ENCODE results near the gene SGCD. TPM values are rescaled to one million over a fixed set of nuclear protein-coding genes. Genes with fewer than 3 reads are reported as not detected.

Gene SGCD
- total and polyA plus RNA-seq, 9 of the 15 experiments (the other 6 are each of a cell fraction or from before 2014, with no cell fraction given) = not detected

GRCh38 chr5:156621719-156622118 is 294.8 kb downstream of the SGCD start:
- 0% methylated on average over 1 of the region's 1 CpG for WGBS (ENCODE audit: insufficient coverage, low coverage, missing lambda C conversion rate)
- ATAC-seq = no peak
- Histone ChIP-seq H3K27me3 (ENCODE audit: control insufficient read depth in 2 of 2, insufficient read depth in 2 of 2, low read length in 2 of 2) (no peaks in the 10 kb centered on the region), H3K79me2 (ENCODE audit: control insufficient read depth, insufficient read depth, low read length) (no peaks in the 10 kb centered on the region), H3K4me1 (replicated peaks in 1 of 2; ENCODE audit: control insufficient read depth in 2 of 2, insufficient read depth in 2 of 2, low read length in 2 of 2) (no peaks in the 10 kb centered on the region), H3K36me3 (ENCODE audit: control insufficient read depth, insufficient read depth, low read length) (no peaks in the 10 kb centered on the region), H3K4me2 (ENCODE audit: insufficient read depth, low read length) (no peak overlapping the region), H4K20me1 (replicated peaks; ENCODE audit: control insufficient read depth, insufficient read depth, low read length) (no peaks in the 10 kb centered on the region), H3K27ac (ENCODE audit: extremely low read depth, low read depth, low read length) (no peak overlapping the region), H3K9ac (ENCODE audit: insufficient read depth in 1 of 2, low read depth in 2 of 2, low read length in 2 of 2) (no peak overlapping the region), H3K4me3 (no peak overlapping the region), H3K9me3 (replicated peaks; ENCODE audit: control insufficient read depth, insufficient read depth, low read depth, low read length) (no peaks in the 10 kb centered on the region), H2AFZ (ENCODE audit: low read depth, low read length) (no peak overlapping the region), H3K9me1 (ENCODE audit: control insufficient read depth, insufficient read depth, low read length) (no peaks in the 10 kb centered on the region)
- ChIA-PET CTCF (ENCODE audit: low intra/inter-chr PET ratio) (no interaction called here), POLR2A (no interaction called here)
- no peak for DNase-seq (ENCODE audit: extremely low read depth in 1 of 4, low spot score in 3 of 4)
- intact Hi-C loops (cut with micrococcal nuclease) = no loop called here
- no TSS peak for BruUV-seq (replicated peaks)
- in situ Hi-C loops (cut with MboI) = no loop called here
- TF ChIP-seq PTBP1 (IDR thresholded peaks at IDR 0.05; ENCODE audit: low read depth, low read length) (no peak), SMARCA5 (IDR thresholded peaks at IDR 0.05) (no peak)
- FAIRE-seq = no peak

- Histone ChIP-seq H3K4me1 (replicated peaks in 1 of 2; ENCODE audit: control insufficient read depth in 2 of 2, insufficient read depth in 2 of 2, low read length in 2 of 2) (no peaks in the 10 kb centered on the region), H3K9me1 (ENCODE audit: control insufficient read depth, insufficient read depth, low read length) (no peaks in the 10 kb centered on the region), H3K4me2 (ENCODE audit: insufficient read depth, low read length) (no peak overlapping the region), H3K9me3 (replicated peaks; ENCODE audit: control insufficient read depth, insufficient read depth, low read depth, low read length) (no peaks in the 10 kb centered on the region), H3K36me3 (ENCODE audit: control insufficient read depth, insufficient read depth, low read length) (no peaks in the 10 kb centered on the region), H3K4me3 (no peak overlapping the region), H3K79me2 (ENCODE audit: control insufficient read depth, insufficient read depth, low read length) (no peaks in the 10 kb centered on the region), H3K27ac (ENCODE audit: extremely low read depth, low read depth, low read length) (no peak overlapping the region), H4K20me1 (replicated peaks; ENCODE audit: control insufficient read depth, insufficient read depth, low read length) (no peaks in the 10 kb centered on the region), H3K9ac (ENCODE audit: insufficient read depth in 1 of 2, low read depth in 2 of 2, low read length in 2 of 2) (no peak overlapping the region), H3K27me3 (ENCODE audit: control insufficient read depth in 2 of 2, insufficient read depth in 2 of 2, low read length in 2 of 2) (no peaks in the 10 kb centered on the region), H2AFZ (ENCODE audit: low read depth, low read length) (no peak overlapping the region)
- ChIA-PET CTCF (ENCODE audit: low intra/inter-chr PET ratio) (no interaction called here), POLR2A (interaction anchor here (0.6 kb wide), 1 partner anchor 138 kb away, joined by 3 read pairs; no protein-coding TSS in a partner anchor)
- intact Hi-C loops (cut with micrococcal nuclease) = no loop called here
- no peak for ATAC-seq
- no peak for DNase-seq (ENCODE audit: extremely low read depth in 1 of 4, low spot score in 3 of 4)
- in situ Hi-C loops (cut with MboI) = no loop called here
- WGBS (ENCODE audit: insufficient coverage, low coverage, missing lambda C conversion rate) = 0% methylated on average over 5 of the region's 5 CpGs
- BruUV-seq (replicated peaks) = no TSS peak
- no peak for FAIRE-seq
- TF ChIP-seq ELF4 (CRISPR knock-in tag; IDR thresholded peaks at IDR 0.05) (no peak), EWSR1 (IDR thresholded peaks at IDR 0.05; ENCODE audit: borderline replicate concordance, low read depth, partially characterized antibody) (no peak), POLR2A (conservative IDR thresholded peaks at IDR 0.05) (no peak), ZNF398 (CRISPR knock-in tag; IDR thresholded peaks at IDR 0.05) (no peak), ZNF282 (CRISPR knock-in tag; IDR thresholded peaks at IDR 0.05) (no peak), PHF20 (IDR thresholded peaks at IDR 0.05; ENCODE audit: partially characterized antibody) (no peak), ARID1B (IDR thresholded peaks at IDR 0.05) (no peak), SRSF3 (IDR thresholded peaks at IDR 0.05; ENCODE audit: insufficient read depth, low read length) (no peak), ZNF239 (CRISPR knock-in tag; IDR thresholded peaks at IDR 0.05) (no peak), ZNF444 (CRISPR knock-in tag; IDR thresholded peaks at IDR 0.05) (no peak), CLOCK (CRISPR knock-in tag; IDR thresholded peaks at IDR 0.05; ENCODE audit: borderline replicate concordance) (no peak)
These were observed 296.5 kb downstream of the SGCD start for GRCh38 chr5:156623381-156624040.
